Endodermal cell (in vitro differentiated cells): ENCODE data around the gene PDK2. TPM values are rescaled to one million over a fixed set of nuclear protein-coding genes. Genes with fewer than 3 reads are reported as not detected.

Source experiments
- DNase-seq: peaks from one replicate; pipeline ENCODE4 v3.0.0-alpha.2; 2017
- H3K27ac ChIP-seq: 2 replicates; pipeline ENCODE4 v1.5.1; 2013; ENCODE audit warnings: mild to moderate bottlenecking, low read depth, low read length, moderate library complexity
- H3K27me3 ChIP-seq: 2 replicates; pipeline ENCODE4 v1.6.1; 2013; ENCODE audit warnings: mild to moderate bottlenecking, low read length, moderate library complexity; ENCODE audit not compliant: insufficient read depth, control insufficient read depth, poor library complexity, severe bottlenecking
- H3K36me3 ChIP-seq: 2 replicates; pipeline ENCODE4 v1.7.0; 2013; ENCODE audit warnings: mild to moderate bottlenecking, low read length, moderate library complexity; ENCODE audit not compliant: control insufficient read depth, insufficient read depth
- H3K4me1 ChIP-seq: one replicate; pipeline ENCODE4 v1.7.0; 2013; ENCODE audit warnings: low read length; ENCODE audit not compliant: control insufficient read depth, insufficient read depth
- H3K4me3 ChIP-seq: 2 replicates; pipeline ENCODE4 v1.5.1; 2013; ENCODE audit warnings: mild to moderate bottlenecking, low read length, moderate library complexity
- H3K9ac ChIP-seq: 2 replicates; pipeline ENCODE4 v1.6.1; 2013; ENCODE audit warnings: mild to moderate bottlenecking, low read length, moderate library complexity; ENCODE audit not compliant: poor library complexity, severe bottlenecking; ENCODE audit errors: extremely low read depth
- H3K9me3 ChIP-seq: 2 replicates; pipeline ENCODE4 v1.6.1; 2013; ENCODE audit warnings: mild to moderate bottlenecking, low read length, moderate library complexity; ENCODE audit not compliant: control insufficient read depth
- H3K27ac Mint-ChIP-seq: 2 replicates; pipeline ENCODE4 v1.8.0; 2020; ENCODE audit warnings: mixed read lengths
- H3K27me3 Mint-ChIP-seq: 2 replicates; pipeline ENCODE4 v1.8.0; 2021; ENCODE audit warnings: mild to moderate bottlenecking, mixed read lengths; ENCODE audit not compliant: insufficient read depth
- H3K36me3 Mint-ChIP-seq: 2 replicates; pipeline ENCODE4 v1.8.0; 2020; ENCODE audit warnings: low read depth, mixed read lengths
- H3K4me1 Mint-ChIP-seq: 2 replicates; pipeline ENCODE4 v1.8.0; 2020; ENCODE audit warnings: mixed read lengths
- H3K4me3 Mint-ChIP-seq: 2 replicates; pipeline ENCODE4 v1.8.0; 2020; ENCODE audit warnings: mild to moderate bottlenecking, moderate library complexity, mixed read lengths
- H3K9me3 Mint-ChIP-seq: 2 replicates; pipeline ENCODE4 v1.8.0; 2020; ENCODE audit warnings: mild to moderate bottlenecking, mixed read lengths
- CTCF ChIP-seq: fragments of 200-600 bp; sonication (generic); conservative IDR thresholded peaks from 2 replicates; pipeline ENCODE4 v1.5.0; 2021; ENCODE audit warnings: antibody characterized with exemption, mild to moderate bottlenecking
- WGBS, 2 experiments: methylation state at CpG; one replicate each; pipeline versions ENCODE4 v1.1.5 to v1.1.7; 2013; ENCODE audit warnings: missing lambda C conversion rate in 2 of 2, mixed read lengths in 1 of 2; ENCODE audit not compliant: insufficient coverage in 1 of 2, insufficient read length in 1 of 2; 5-methylcytosine and 5-hydroxymethylcytosine counted together
- total RNA-seq, 2 donors: library from RNA; stranded (reverse); fragmentation: NEBNext Ultra II Directional in 1 of 2; extraction: Animal tissue kit (Norgen Biotek cat#: 25700) in 1 of 2; gene quantifications; 2 replicates in 1 of 2; 3 replicates in 1 of 2; pipeline ENCODE4 v1.2.1, GENCODE V29; 2021

Gene PDK2
- total RNA-seq, 2 donors from 2014 or later = 23.0 to 24.2 TPM

- 87 to 90% methylated on average over 22 to 25 of the region's 25 CpGs for WGBS, 2 experiments
- H3K27ac ChIP-seq = no peak overlapping the region
- H3K27me3 ChIP-seq = no peaks in the 10 kb centered on the region
- Mint-ChIP-seq H3K4me1 (no peaks in the 10 kb centered on the region), H3K4me3 (no peak overlapping the region), H3K27me3 (peaks cover 15% of the 10 kb centered on the region), H3K36me3 (no peaks in the 10 kb centered on the region), H3K27ac (no peak overlapping the region), H3K9me3 (no peaks in the 10 kb centered on the region)
- no peaks in the 10 kb centered on the region for H3K9me3 ChIP-seq
- H3K36me3 ChIP-seq = no peaks in the 10 kb centered on the region
- no peaks in the 10 kb centered on the region for H3K4me1 ChIP-seq
- no peak for TF ChIP-seq CTCF
- no peak overlapping the region for H3K4me3 ChIP-seq
- no peak for DNase-seq
- H3K9ac ChIP-seq = no peak overlapping the region
These were observed 6.0 kb upstream of the PDK2 start for GRCh38 chr17:50088952-50089825.

GRCh38 chr17:50090071-50090470 lies 5.1 kb upstream of the PDK2 start:
- TF ChIP-seq CTCF = no peak
- Mint-ChIP-seq H3K36me3 (no peaks in the 10 kb centered on the region), H3K4me1 (peaks cover 6% of the 10 kb centered on the region), H3K27me3 (peaks cover 15% of the 10 kb centered on the region), H3K27ac (no peak overlapping the region), H3K9me3 (no peaks in the 10 kb centered on the region), H3K4me3 (no peak overlapping the region)
- Histone ChIP-seq H3K4me3 (no peak overlapping the region), H3K9me3 (no peaks in the 10 kb centered on the region), H3K4me1 (no peaks in the 10 kb centered on the region), H3K9ac (no peak overlapping the region), H3K27me3 (no peaks in the 10 kb centered on the region), H3K36me3 (no peaks in the 10 kb centered on the region), H3K27ac (no peak overlapping the region)
- 84 to 93% methylated on average over 3 to 6 of the region's 6 CpGs for WGBS, 2 experiments
- no peak for DNase-seq

- DNase-seq = no peak
- Histone ChIP-seq H3K9ac (no peak overlapping the region), H3K9me3 (no peaks in the 10 kb centered on the region), H3K4me3 (no peak overlapping the region), H3K27me3 (no peaks in the 10 kb centered on the region), H3K27ac (no peak overlapping the region), H3K36me3 (no peaks in the 10 kb centered on the region), H3K4me1 (no peaks in the 10 kb centered on the region)
- Mint-ChIP-seq H3K9me3 (no peaks in the 10 kb centered on the region), H3K4me1 (peaks cover 12% of the 10 kb centered on the region), H3K27ac (no peak overlapping the region), H3K36me3 (no peaks in the 10 kb centered on the region), H3K27me3 (peaks cover 15% of the 10 kb centered on the region), H3K4me3 (no peak overlapping the region)
- WGBS, 2 experiments = 86 to 87% methylated on average over 12 to 15 of the region's 15 CpGs
- TF ChIP-seq CTCF = no peak
These were observed 3.9 kb upstream of the PDK2 start for GRCh38 chr17:50090971-50091917.
